ENCODE measurements around the gene CLDN6.
A peak's percentile ranks its signal among the peaks of the same experiment; 100 is the strongest.

The CLDN6 gene

GRCh38 chr16:2966808-2967191 lies 51.2 kb downstream of the CLDN6 start:
- H3K36me3 ChIP-seq = no peaks in the 10 kb centered on the region
- peak; percentile 56 for TF ChIP-seq CTCF (IDR thresholded peaks at IDR 0.05)
- peaks cover 72% of the 10 kb centered on the region for H3K27me3 ChIP-seq
- peak overlapping the region; percentile 12 to 59 for H3K4me3 ChIP-seq (ENCODE audit: low read depth in 1 of 2, low read length in 1 of 2)
- no peaks in the 10 kb centered on the region for H3K9me3 ChIP-seq
- H3K27ac ChIP-seq = peak overlapping the region; percentile 42
- peaks cover 66 to 78% of the 10 kb centered on the region in 2 experiments for H3K4me1 ChIP-seq (ENCODE audit: control insufficient read depth in 1 of 2, insufficient read depth in 1 of 2, low read depth in 1 of 2, low read length in 1 of 2)

GRCh38 chr16:2966043-2966807 lies 51.8 kb downstream of the CLDN6 start:
- H3K4me3 ChIP-seq (ENCODE audit: low read depth in 1 of 2, low read length in 1 of 2) = peak overlapping the region in 1 of 2 experiments; percentile 59
- H3K27me3 ChIP-seq = peaks cover 73% of the 10 kb centered on the region
- peaks cover 71 to 82% of the 10 kb centered on the region in 2 experiments for H3K4me1 ChIP-seq (ENCODE audit: control insufficient read depth in 1 of 2, insufficient read depth in 1 of 2, low read depth in 1 of 2, low read length in 1 of 2)
- no peaks in the 10 kb centered on the region for H3K9me3 ChIP-seq
- TF ChIP-seq CTCF (IDR thresholded peaks at IDR 0.05) = no peak
- H3K27ac ChIP-seq = no peak overlapping the region
- no peaks in the 10 kb centered on the region for H3K36me3 ChIP-seq
